H1 (cell line): ENCODE results near the gene RNU7-1. TPM values are rescaled to one million over a fixed set of nuclear protein-coding genes. Genes with fewer than 3 reads are reported as not detected.

Source experiments
- ATF2 ChIP-seq: IDR thresholded peaks from 2 replicates; pipeline ENCODE4 v1.6.1; 2012; ENCODE audit warnings: low read length, inconsistent platforms
- ATF3 ChIP-seq: IDR thresholded peaks from 2 replicates; pipeline ENCODE4 v1.6.1; 2011; ENCODE audit warnings: low read depth, mild to moderate bottlenecking, low read length; ENCODE audit not compliant: insufficient read depth
- BACH1 ChIP-seq: IDR thresholded peaks from 2 replicates; pipeline ENCODE4 v1.6.1; 2012; ENCODE audit warnings: low read length, improper control_type of control experiment
- CBX5 ChIP-seq: fragments of 300-800, 300-1000 bp; sonication (generic); IDR thresholded peaks from 2 replicates; pipeline ENCODE4 v1.7.1; 2016; ENCODE audit warnings: antibody characterized with exemption, low read length, low read depth
- CREB1 ChIP-seq: IDR thresholded peaks from 2 replicates; pipeline ENCODE4 v1.6.1; 2012; ENCODE audit warnings: inconsistent platforms
- CTCF ChIP-seq, 3 experiments: IDR thresholded peaks; 1 replicate in 2 of 3; 2 replicates in 1 of 3; pipeline versions ENCODE4 v1.5.1 to v1.6.1; 2011; ENCODE audit warnings: low read length in 3 of 3, mild to moderate bottlenecking in 3 of 3, inconsistent platforms in 2 of 3, low read depth in 1 of 3, moderate library complexity in 1 of 3; ENCODE audit not compliant: insufficient read depth in 1 of 3; ENCODE audit errors: control extremely low read depth in 1 of 3
- EZH2 ChIP-seq: fragments of 200-600 bp; sonication (generic); IDR thresholded peaks from 2 replicates; pipeline ENCODE4 v1.7.1; 2012; ENCODE audit warnings: low read depth, mild to moderate bottlenecking, moderate library complexity, low read length, inconsistent platforms; ENCODE audit not compliant: severe bottlenecking
- FOSL1 ChIP-seq: IDR thresholded peaks from 2 replicates; pipeline ENCODE4 v1.6.1; 2011; ENCODE audit warnings: mild to moderate bottlenecking, low read depth, low read length, moderate library complexity; ENCODE audit not compliant: insufficient read depth
- GABPA ChIP-seq: IDR thresholded peaks from 2 replicates; pipeline ENCODE4 v1.6.1; 2011; ENCODE audit warnings: mild to moderate bottlenecking, low read length, moderate library complexity, borderline replicate concordance; ENCODE audit not compliant: insufficient read depth
- HDAC6 ChIP-seq: IDR thresholded peaks from one replicate; pipeline ENCODE4 v1.7.1; 2012; ENCODE audit warnings: low read depth, mild to moderate bottlenecking, inconsistent platforms, low read length, moderate library complexity
- JUN ChIP-seq: IDR thresholded peaks from 2 replicates; pipeline ENCODE4 v1.6.1; 2011; ENCODE audit warnings: low read depth, mild to moderate bottlenecking, improper control_type of control experiment, low read length
- KDM1A ChIP-seq: fragments of 200-600, 300-600 bp; sonication (generic); IDR thresholded peaks from 2 replicates; pipeline ENCODE4 v1.7.1; 2016; ENCODE audit warnings: mild to moderate bottlenecking, low read length, borderline replicate concordance
- MAX ChIP-seq: IDR thresholded peaks from 2 replicates; pipeline ENCODE4 v1.6.1; 2012; ENCODE audit warnings: inconsistent platforms
- POLR2AphosphoS5 ChIP-seq: IDR thresholded peaks from 2 replicates; pipeline ENCODE4 v1.6.1; 2011; ENCODE audit warnings: low read depth, low read length
- RFX5 ChIP-seq: IDR thresholded peaks from 2 replicates; pipeline ENCODE4 v1.6.1; 2011; ENCODE audit warnings: low read depth, low read length, improper control_type of control experiment, borderline replicate concordance
- RNF2 ChIP-seq: fragments of 200-900, 300-1000 bp; sonication (generic); IDR thresholded peaks from 2 replicates; pipeline ENCODE4 v1.7.1; 2016; ENCODE audit warnings: borderline replicate concordance, low read depth, mild to moderate bottlenecking, antibody characterized with exemption, low read length; ENCODE audit not compliant: poor library complexity, severe bottlenecking; ENCODE audit errors: missing control alignments
- SP1 ChIP-seq: IDR thresholded peaks from 2 replicates; pipeline ENCODE4 v1.6.1; 2011; ENCODE audit warnings: low read depth, low read length
- TBP ChIP-seq: IDR thresholded peaks from 2 replicates; pipeline ENCODE4 v1.6.1; 2011; ENCODE audit warnings: low read depth, low read length, improper control_type of control experiment
- polyA plus RNA-seq, 7 experiments: library from polyadenylated mRNA; depleted of rRNA in 3 of 7; stranded (reverse) in 5 of 7; unstranded in 2 of 7; fragments of >200 nt in 5 of 7; fragments of 200-250 nt in 2 of 7; gene quantifications; 1 replicate in 5 of 7; 2 replicates in 1 of 7; 4 replicates in 1 of 7; pipeline versions ENCODE4 v1.2.1 to v1.2.3, GENCODE V29; 2011 to 2013; ENCODE audit warnings: missing spikeins in 2 of 7, mixed read lengths in 2 of 7
- total RNA-seq: library from RNA; stranded (reverse); fragmentation: NEBNext Ultra II Directional; extraction: Animal tissue kit (Norgen Biotek cat#: 25700); gene quantifications from 2 replicates; pipeline ENCODE4 v1.2.1, GENCODE V29; 2021

Gene RNU7-1
- total and polyA plus RNA-seq, 2 of the 8 experiments (the other 6 are each of a cell fraction or from before 2014, with no cell fraction given): not detected

GRCh38 chr12:6937481-6938352 lies 5.9 kb upstream of the RNU7-1 start (continued):
- TF ChIP-seq GABPA (peak; percentile 46; the same call in 1 of the 2 replicates), POLR2AphosphoS5 (peak; percentile 95), KDM1A (no peak), EZH2 (no peak), CTCF (IDR thresholded peaks at IDR 0.05; ENCODE audit: control extremely low read depth in 1 of 3, insufficient read depth in 1 of 3, low read depth in 1 of 3, low read length in 3 of 3) (peak in 2 of 3 experiments; percentile 90 to 99; a peak in 3 of 4 replicates), JUN (no peak), BACH1 (peak; percentile 86), ATF3 (no peak), RNF2 (no peak), ATF2 (peak; percentile 82), RFX5 (no peak), SP1 (peak; percentile 77), CBX5 (no peak), MAX (peak; percentile 95), TBP (no peak; the same call in 1 of the 2 replicates), FOSL1 (peak; percentile 32; the same call in 1 of the 2 replicates), HDAC6 (no peak), CREB1 (peak; percentile 99)
